ENCODE data around the gene ATXN3L.

DNA sequence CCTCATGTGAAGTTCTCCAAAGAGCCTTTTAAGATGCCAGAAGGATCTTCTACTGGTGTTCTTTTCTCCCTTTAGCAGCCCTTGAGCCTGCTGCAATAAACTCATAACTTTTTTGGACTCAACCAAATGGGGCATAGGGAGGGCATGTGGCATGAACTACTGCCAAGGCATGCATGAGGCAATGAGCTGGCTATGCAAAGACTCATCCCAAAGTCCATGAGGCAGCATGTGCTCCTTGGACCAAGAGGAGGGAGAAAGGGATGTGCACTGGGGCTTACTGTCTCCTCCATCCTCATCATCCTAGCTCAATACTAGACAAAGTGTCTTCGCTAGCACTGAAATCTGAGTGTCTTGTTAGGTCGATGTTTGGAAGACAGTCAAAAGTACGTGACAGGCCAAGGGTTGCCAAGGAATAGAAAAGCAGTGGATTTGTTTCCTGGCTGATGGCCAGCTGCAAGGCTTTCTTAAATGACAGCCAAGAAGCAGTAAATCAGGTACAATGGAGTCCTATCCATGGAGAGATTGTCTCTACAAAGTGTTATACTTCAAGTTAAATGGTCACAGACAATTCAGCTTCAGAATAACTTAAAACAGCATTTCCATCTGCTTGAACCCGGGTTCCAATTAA, 44.5 kb upstream of the ATXN3L start:
- TF ChIP-seq TAF1 (IDR thresholded peaks at IDR 0.05; ENCODE audit: borderline replicate concordance, low read depth, low read length) (no peak), EP300 (IDR thresholded peaks at IDR 0.05; ENCODE audit: borderline replicate concordance in 1 of 2, low read depth in 1 of 2, low read length in 1 of 2) (no peak)
- TF ChIP-seq, protein P1, sequence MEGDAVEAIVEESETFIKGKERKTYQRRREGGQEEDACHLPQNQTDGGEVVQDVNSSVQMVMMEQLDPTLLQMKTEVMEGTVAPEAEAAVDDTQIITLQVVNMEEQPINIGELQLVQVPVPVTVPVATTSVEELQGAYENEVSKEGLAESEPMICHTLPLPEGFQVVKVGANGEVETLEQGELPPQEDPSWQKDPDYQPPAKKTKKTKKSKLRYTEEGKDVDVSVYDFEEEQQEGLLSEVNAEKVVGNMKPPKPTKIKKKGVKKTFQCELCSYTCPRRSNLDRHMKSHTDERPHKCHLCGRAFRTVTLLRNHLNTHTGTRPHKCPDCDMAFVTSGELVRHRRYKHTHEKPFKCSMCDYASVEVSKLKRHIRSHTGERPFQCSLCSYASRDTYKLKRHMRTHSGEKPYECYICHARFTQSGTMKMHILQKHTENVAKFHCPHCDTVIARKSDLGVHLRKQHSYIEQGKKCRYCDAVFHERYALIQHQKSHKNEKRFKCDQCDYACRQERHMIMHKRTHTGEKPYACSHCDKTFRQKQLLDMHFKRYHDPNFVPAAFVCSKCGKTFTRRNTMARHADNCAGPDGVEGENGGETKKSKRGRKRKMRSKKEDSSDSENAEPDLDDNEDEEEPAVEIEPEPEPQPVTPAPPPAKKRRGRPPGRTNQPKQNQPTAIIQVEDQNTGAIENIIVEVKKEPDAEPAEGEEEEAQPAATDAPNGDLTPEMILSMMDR (IDR thresholded peaks at IDR 0.05): no peak

Data from SK-N-SH (cell line).